MV-4-11 (cell line): ENCODE data around the gene ARHGEF7.

Experiments
- DNase-seq: peaks from one replicate; lab custom pipeline; 2025; lab: John Stamatoyannopoulos, UW

Gene ARHGEF7

DNA sequence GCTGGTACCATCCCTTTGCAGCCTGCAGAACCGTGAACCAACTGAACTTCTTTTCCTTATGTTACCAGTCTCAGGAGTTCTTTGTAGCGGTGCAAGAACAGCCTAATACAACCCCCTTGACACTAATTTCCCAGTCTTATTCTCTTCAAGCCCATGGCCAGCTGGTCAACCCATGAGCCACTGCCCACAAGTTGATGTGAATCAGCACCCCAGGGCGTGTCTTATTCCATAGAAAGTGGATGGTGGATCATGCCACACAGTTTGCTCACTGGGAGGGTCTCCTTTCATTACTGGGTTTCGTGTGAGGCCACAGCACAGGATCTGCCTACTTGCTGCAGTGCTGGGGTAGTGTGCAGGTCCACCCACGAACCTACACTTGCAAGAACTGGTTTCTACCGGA is 232.3 kb downstream of the ARHGEF7 start:
- DNase-seq: no peak

DNA sequence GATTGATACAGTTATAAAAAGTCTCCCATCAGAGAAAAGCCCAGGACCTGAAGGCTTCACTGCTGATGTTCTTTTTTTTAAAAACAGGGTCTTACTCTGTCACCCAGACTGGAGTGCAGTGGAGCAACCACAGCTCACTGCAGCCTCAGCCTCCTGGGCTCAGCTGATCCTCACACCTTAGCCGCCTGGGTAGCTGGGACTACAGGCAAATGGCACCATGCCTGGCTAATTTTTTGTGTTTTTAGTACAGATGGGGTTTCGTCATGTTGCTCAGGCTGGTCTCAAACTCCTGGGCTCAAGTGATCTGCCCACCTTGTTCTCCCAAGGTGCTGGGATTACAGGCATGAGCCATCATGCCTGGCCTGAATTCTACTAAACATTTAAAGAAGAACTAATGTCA is 238.4 kb downstream of the ARHGEF7 start:
- no peak for DNase-seq

GRCh38 chr13:111354789-111355188 is 239.7 kb downstream of the ARHGEF7 start:
- DNase-seq: no peak
